ENCODE data around the gene KIRREL3.

The KIRREL3 gene

GRCh38 chr11:127000291-127000968 is at the start of gene KIRREL3:
KIRREL3 (minus strand) TSS chr11:127000770.
- no peak for DNase-seq

DNA sequence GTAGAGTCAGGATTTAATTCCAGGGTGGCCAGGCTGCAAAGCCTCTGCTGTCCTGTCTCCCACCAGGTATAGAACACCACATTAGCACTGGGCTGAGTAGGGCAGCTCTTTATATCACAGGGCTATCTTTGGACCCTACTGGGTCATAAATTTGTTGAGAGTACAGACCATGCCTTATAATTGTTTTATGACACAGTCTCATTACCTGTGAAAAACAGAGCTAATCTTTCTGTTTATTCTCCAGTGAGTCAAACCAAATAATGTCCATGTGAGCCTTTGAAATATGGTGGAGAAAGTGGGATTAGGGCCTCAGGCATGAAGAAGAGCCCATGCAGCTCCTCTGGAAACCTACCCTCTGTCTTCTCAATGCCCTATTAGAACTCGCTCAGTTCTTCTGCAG is 49.6 kb upstream of the KIRREL3 start:
- no peak for DNase-seq

DNA sequence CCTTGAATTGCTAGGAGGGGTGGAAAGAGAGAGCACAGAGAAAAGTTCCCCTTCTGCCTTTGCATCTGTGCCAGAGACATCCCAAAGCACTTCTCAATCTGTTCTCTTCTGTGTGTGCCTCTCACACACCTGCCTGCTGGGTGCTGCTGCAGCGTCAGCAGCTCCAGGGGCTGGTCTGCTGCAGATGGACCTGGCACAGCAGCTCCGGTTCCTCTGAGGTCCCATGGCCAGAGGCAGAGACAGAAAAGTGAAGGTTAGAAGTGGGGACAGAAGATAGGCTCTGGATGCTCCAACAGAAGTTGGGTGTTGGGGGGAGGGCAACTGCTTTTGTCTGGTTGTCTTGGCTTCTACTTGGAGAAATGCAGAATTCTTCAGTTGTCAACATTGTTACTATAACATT is 48.9 kb upstream of the KIRREL3 start:
- DNase-seq = peak; percentile 50

GRCh38 chr11:127044535-127044934 is 44.0 kb upstream of the KIRREL3 start:
- DNase-seq = no peak

DNA sequence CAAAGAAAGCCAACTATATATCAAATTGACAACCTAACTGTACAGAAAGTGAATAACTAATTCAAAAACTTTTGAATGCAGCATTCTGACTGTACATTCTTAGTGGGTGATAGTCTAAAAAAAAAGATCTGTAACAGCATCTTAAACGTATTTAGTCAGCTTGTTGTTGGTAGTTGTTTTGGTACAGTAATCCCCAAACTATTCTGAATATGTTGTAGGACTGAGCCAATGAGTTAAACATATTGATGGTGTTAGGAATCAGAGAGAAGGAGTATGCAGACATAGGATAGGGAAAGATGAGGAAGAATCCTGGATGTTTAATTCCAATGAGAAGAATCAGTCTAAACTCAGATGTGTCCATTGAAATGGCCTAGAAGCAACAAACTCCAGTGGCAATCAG is 41.9 kb upstream of the KIRREL3 start:
- no peak for DNase-seq

GRCh38 chr11:127039591-127039990 is 39.0 kb upstream of the KIRREL3 start:
- no peak for DNase-seq

DNA sequence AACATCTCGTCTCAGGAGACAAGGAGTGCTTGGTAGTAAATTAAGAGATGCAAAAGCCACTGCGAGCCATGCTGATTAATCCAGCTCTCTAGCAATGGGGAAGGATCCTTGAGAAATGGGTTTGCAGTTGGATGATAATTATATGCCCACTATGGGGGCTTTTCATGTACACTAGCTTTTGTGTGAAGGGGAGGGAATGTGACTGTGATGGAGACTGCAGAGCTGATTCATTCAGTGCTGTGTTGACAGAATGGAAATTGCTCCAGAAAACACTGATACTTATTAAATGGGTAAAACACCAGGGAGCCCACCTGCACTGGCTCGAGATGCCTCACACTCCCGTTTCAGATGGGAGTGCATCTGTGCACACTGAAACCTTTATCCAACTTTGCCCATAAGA is 37.0 kb upstream of the KIRREL3 start:
- DNase-seq = no peak

GRCh38 chr11:127037001-127037400 is 36.4 kb upstream of the KIRREL3 start:
- DNase-seq = no peak

- no peak for DNase-seq
Measured at GRCh38 chr11:127035824-127036223, 35.3 kb upstream of the KIRREL3 start.

DNA sequence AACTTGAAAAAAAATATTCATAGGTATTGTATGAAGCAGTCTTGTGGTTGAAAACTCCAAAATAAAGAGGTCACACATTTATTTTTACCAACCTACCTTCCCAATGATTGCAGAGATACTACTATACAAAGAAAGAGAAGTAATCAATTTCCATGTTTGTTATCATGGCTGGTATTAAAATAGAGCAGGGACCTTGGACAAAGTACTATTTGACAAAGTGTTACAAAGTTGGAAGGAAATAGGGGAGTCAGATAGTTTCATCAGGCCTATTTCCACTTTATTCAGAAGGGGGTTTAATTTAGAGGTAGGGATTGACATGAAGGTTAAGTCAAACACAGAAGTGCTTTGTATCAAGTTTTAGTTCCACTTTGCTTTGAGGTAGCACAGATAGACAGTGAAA is 34.4 kb upstream of the KIRREL3 start:
- DNase-seq = no peak

GRCh38 chr11:127028648-127029047 is 28.1 kb upstream of the KIRREL3 start:
- no peak for DNase-seq

DNA sequence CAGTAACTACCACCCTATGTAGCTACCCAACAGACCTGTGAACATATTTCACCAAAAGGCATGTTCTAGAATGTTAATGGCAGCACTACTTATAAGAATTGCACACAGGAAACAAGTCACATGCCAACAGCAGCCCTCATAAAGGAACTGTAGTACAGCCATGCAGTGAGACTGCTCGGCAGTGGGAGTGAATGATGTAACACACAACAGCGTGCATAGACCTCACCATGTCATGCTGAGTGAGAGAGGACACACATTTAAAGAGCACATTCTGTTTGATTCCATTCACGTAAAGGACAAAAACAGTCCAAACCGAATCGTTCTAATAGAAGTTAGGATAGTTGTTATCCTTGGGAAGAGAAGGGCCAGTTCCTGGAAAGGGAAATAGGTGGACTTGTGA is 27.2 kb upstream of the KIRREL3 start:
- DNase-seq = no peak

DNA sequence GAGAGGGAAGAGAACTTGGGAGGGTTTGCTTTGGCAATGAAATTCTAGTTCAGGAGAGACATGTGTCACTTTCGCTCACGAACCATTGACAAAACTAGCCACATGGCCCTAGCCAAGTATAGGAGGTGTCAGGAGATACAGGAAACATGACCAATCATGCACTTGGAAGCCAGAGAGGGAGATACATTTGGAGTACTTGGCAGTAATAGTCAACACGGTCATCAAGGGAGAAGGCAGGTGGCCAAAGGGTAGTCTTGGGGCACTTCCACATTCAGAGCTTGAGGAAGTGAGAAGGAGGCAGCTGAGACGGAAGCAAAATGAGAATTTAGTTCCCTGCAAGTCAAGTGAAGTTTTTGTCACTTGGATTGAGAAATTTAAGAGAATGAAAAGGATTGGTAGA is 26.4 kb upstream of the KIRREL3 start:
- DNase-seq = no peak

DNA sequence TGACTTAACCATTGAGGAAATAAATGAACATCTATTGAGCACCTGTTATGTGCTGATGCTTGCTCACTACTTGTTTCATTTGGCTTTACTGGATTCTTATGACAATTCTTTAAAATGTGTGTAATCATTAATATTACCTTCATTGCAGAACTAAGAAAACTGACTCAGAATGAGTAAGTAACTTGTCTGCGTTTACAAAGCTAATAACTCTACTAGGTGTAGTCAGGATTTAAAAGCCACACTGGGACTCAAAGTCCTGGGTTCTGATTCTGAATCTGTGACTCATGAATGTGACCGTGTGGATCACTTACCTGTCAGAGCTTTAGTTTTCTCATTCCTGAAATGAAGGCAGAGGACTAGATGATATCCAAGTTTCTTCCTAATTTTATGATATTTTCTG is 23.4 kb upstream of the KIRREL3 start:
- no peak for DNase-seq

GRCh38 chr11:127018683-127019279 is 18.2 kb upstream of the KIRREL3 start:
- DNase-seq = no peak

GRCh38 chr11:127017482-127017881 is 16.9 kb upstream of the KIRREL3 start:
- no peak for DNase-seq

GRCh38 chr11:127013550-127013949 is 13.0 kb upstream of the KIRREL3 start:
- no peak for DNase-seq

DNA sequence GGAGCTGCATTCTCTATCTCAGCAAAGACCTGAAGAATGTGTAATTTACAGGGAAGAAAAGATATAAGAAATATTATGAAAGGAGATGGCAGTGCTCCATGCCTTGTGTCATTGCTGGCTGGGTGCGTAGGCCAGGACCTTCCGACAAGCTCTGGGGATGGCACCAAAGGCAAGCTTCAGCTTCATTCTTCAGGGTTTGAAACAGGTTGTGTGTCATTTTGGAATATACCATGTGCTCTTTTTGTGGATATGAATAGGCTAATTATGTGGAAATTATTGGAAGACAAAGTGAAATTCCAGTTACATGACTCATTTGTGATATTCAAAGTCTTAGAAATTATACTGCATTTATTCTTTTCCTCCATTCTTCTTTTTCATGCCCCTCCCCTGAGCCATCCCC is 5.7 kb upstream of the KIRREL3 start:
- DNase-seq = no peak

- DNase-seq = peak; percentile 29
Measured at GRCh38 chr11:127003260-127003981, 2.9 kb upstream of the KIRREL3 start.

- DNase-seq = no peak
Measured at GRCh38 chr11:127002669-127003259, 2.2 kb upstream of the KIRREL3 start.

DNA sequence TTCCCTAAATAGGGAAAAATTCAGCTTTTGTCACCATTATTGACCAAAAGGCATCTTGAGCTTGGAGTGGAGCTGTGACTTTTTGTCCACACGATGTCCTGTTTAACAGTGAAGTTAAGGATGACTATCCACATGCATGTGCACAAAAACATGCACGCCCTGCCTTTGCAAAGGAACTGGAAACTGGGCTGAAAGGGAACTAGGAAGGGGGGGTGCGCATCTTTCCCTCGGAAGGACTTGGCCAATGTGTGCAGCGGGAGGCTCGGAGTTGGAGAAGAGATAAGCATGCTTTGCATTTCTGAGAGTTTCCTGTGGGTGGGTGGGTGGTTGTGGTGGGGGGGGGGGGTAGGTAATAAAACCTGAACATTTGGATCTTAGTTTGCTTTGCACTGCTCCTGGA is 411 bp upstream of the KIRREL3 start:
- no peak for DNase-seq

- DNase-seq = no peak
Measured at GRCh38 chr11:126999366-126999765, 1.2 kb downstream of the KIRREL3 start.

GRCh38 chr11:126997641-126998040 is 2.9 kb downstream of the KIRREL3 start:
- DNase-seq = no peak

- DNase-seq = no peak
Measured at GRCh38 chr11:126997196-126997595, 3.4 kb downstream of the KIRREL3 start.
